Adrenal gland (tissue), 12 donors: ENCODE data around the gene CCIN. TPM values are rescaled to one million over a fixed set of nuclear protein-coding genes. Genes with fewer than 3 reads are reported as not detected.

Source experiments
- DNase-seq, 7 donors: peaks; one replicate each; pipeline ENCODE4 v3.0.0-alpha.2; 2019 to 2020
- H3K27ac ChIP-seq, 5 donors: fragments of 200-600 bp; sonication (generic) in 4 of 5; 1 replicate in 3 of 5; 2 replicates in 2 of 5; pipeline versions ENCODE4 v1.5.1 to v1.8.0; 2016 to 2020; ENCODE audit warnings: mild to moderate bottlenecking in 1 of 5
- H3K27me3 ChIP-seq: fragments of 200-600 bp; 2 replicates; pipeline ENCODE4 v1.8.0; 2021
- H3K36me3 ChIP-seq, 2 donors: fragments of 200-600 bp; replicated peaks in 1 of 2; 1 replicate in 1 of 2; 2 replicates in 1 of 2; pipeline versions ENCODE4 v1.5.1 to v1.8.0; 2018 to 2022
- H3K4me1 ChIP-seq, 2 donors: fragments of 200-600 bp; replicated peaks in 1 of 2; 1 replicate in 1 of 2; 2 replicates in 1 of 2; pipeline versions ENCODE4 v1.5.1 to v1.8.0; 2018 to 2021
- H3K4me3 ChIP-seq, 4 donors: fragments of 200-600 bp; sonication (generic) in 3 of 4; one replicate each; pipeline ENCODE4 v1.5.1; 2016 to 2018
- H3K9me3 ChIP-seq, 3 donors: fragments of 200-600 bp; sonication (generic) in 1 of 3; replicated peaks in 1 of 3; 1 replicate in 2 of 3; 2 replicates in 1 of 3; pipeline versions ENCODE4 v1.5.1 to v1.8.0; 2016 to 2021
- POLR2A ChIP-seq, 2 donors: fragments of 450-650 bp; IDR thresholded peaks; one replicate each; pipeline ENCODE4 v1.6.1; 2017; ENCODE audit warnings: antibody characterized with exemption in 2 of 2, mild to moderate bottlenecking in 2 of 2, moderate library complexity in 1 of 2
- WGBS, 4 donors: extraction: QIAGEN DNeasy Blood & Tissue Kit in 2 of 4; methylation state at CpG; one replicate each; pipeline versions ENCODE4 v1.1.5 to v1.1.7; 2013 to 2017; 5-methylcytosine and 5-hydroxymethylcytosine counted together
- intact Hi-C, 2 donors: fragments of 100-400 bp; cut with DNase I; formaldehyde crosslinking; loops; one replicate each; pipeline versions ENCODE4 v1.14.1 to v1.15.0; 2022 to 2023
- polyA plus RNA-seq, 3 donors: library from polyadenylated mRNA; stranded (reverse); fragments of 200-250 nt in 2 of 3; fragments of 350-450 nt in 1 of 3; fragmentation: Illumina TruSeq in 1 of 3; extraction: RNeasy Lipid Tissue Mini Kit (QIAGEN cat#74804) in 1 of 3; gene quantifications; one replicate each; pipeline ENCODE4 v1.2.3, GENCODE V29; 2013 to 2014
- total RNA-seq, 9 donors: library from RNA; depleted of rRNA in 4 of 9; stranded (reverse); fragments of >200 nt in 4 of 9; fragments of 120-200 nt in 1 of 9; fragmentation: NEBNext Ultra II Directional in 1 of 9; extraction: Animal tissue kit (Norgen Biotek cat#: 25700) in 1 of 9; gene quantifications; one replicate each; pipeline versions ENCODE4 v1.1.0 to v1.2.4, GENCODE V29; 2013 to 2023
- TF ChIP-seq, protein P1 (sequence below), 6 experiments: fragments of 450-650 bp in 4 of 6; fragments of 200-600 bp in 2 of 6; sonication (generic) in 1 of 6; IDR thresholded peaks; 1 replicate in 5 of 6; 2 replicates in 1 of 6; pipeline versions ENCODE4 v1.5.1 to v1.8.0; 2016 to 2021; ENCODE audit warnings: antibody characterized with exemption in 6 of 6, mild to moderate bottlenecking in 2 of 6, moderate library complexity in 1 of 6
- donor health status: healthy with polysubstance abuse.
- donor health status: Bipolar disorder and iron deficiency.
- donor health status: DM: yes; HTN: yes; CAD: no.
- donor health status: DM: no; HTN: no; CAD: no.
- donor health status: DM: no; HTN: no; CAD: no.
- donor health status: DM: yes; HTN: yes; CAD: no.

The CCIN gene
- total and polyA plus RNA-seq, 12 donors, result 0.20 to 1.9 (median 0.49) TPM

DNA sequence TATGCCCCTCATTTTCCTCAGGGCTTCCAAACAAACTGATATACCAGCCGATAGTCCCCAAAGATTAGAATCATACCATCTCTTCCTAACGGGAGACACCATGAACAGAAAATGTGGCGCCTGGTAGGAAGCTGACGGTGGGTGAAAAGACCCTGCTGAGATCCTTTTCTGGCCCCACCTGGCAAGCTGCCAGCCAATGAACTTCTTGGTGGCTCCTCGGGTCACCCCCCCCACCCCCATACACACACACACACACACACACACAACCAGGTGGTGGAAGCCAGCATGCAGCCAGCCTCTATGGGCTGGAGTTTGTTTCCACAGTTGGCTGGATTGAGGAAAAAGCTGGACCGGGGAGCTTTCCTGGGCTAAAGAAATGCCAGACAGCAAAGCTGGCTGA is 4.8 kb upstream of the CCIN start:
- H3K27me3 ChIP-seq, result no peaks in the 10 kb centered on the region
- no peaks in the 10 kb centered on the region for H3K9me3 ChIP-seq
- 72 to 85% (median 81%) methylated on average over 5 to 6 of the region's 6 CpGs for WGBS, 4 donors
- H3K4me3 ChIP-seq, result no peak overlapping the region
- no peaks in the 10 kb centered on the region for H3K36me3 ChIP-seq
- intact Hi-C loops, result loop anchor here in 1 of 2 donors (10.0 kb wide), 1 partner anchor 140 kb away; no protein-coding TSS in a partner anchor
- DNase-seq, result peak in 2 of 7 donors; percentile 22 to 61
- TF ChIP-seq, protein P1, sequence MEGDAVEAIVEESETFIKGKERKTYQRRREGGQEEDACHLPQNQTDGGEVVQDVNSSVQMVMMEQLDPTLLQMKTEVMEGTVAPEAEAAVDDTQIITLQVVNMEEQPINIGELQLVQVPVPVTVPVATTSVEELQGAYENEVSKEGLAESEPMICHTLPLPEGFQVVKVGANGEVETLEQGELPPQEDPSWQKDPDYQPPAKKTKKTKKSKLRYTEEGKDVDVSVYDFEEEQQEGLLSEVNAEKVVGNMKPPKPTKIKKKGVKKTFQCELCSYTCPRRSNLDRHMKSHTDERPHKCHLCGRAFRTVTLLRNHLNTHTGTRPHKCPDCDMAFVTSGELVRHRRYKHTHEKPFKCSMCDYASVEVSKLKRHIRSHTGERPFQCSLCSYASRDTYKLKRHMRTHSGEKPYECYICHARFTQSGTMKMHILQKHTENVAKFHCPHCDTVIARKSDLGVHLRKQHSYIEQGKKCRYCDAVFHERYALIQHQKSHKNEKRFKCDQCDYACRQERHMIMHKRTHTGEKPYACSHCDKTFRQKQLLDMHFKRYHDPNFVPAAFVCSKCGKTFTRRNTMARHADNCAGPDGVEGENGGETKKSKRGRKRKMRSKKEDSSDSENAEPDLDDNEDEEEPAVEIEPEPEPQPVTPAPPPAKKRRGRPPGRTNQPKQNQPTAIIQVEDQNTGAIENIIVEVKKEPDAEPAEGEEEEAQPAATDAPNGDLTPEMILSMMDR (IDR thresholded peaks at IDR 0.05), result no peak
- TF ChIP-seq POLR2A (IDR thresholded peaks at IDR 0.05), result no peak
- H3K27ac ChIP-seq, result peak overlapping the region in 3 of 5 donors; percentile 82 to 90 (median 88)
- peaks cover 11 to 22% of the 10 kb centered on the region in 2 donors for H3K4me1 ChIP-seq

DNA sequence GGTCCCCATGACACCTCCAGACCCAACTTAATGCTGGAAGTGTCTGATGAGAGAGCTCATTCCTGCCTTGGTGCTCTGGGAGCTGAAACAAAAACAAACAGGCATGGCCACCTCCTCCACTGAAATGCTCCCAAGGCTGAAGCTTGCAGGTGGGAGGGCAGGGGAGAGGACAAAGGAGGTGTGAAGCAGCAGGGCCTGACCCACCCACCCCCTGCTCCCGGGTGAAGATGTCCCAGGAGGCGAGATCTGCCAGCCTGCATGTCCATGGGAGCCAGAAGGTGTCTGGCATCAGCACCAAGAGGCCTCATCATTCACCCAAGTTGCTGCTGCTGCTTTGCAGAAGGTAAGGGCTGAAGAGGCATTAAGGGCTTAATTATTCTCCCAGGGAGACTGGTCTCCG is 4.2 kb upstream of the CCIN start:
- Histone ChIP-seq H3K36me3 (no peaks in the 10 kb centered on the region), H3K27ac (peak overlapping the region in 3 of 5 donors; percentile 82 to 90 (median 88)), H3K9me3 (no peaks in the 10 kb centered on the region), H3K27me3 (no peaks in the 10 kb centered on the region), H3K4me1 (peaks cover 11 to 22% of the 10 kb centered on the region in 2 donors), H3K4me3 (no peak overlapping the region)
- peak in 1 of 7 donors; percentile 11 for DNase-seq
- TF ChIP-seq, protein P1 (IDR thresholded peaks at IDR 0.05), result no peak
- no peak for TF ChIP-seq POLR2A (IDR thresholded peaks at IDR 0.05)
- 81 to 92% (median 86%) methylated on average over 1 to 3 of the region's 3 CpGs for WGBS, 4 donors
- intact Hi-C loops, result loop anchor here in 1 of 2 donors (10.0 kb wide), 1 partner anchor 140 kb away; no protein-coding TSS in a partner anchor

DNA sequence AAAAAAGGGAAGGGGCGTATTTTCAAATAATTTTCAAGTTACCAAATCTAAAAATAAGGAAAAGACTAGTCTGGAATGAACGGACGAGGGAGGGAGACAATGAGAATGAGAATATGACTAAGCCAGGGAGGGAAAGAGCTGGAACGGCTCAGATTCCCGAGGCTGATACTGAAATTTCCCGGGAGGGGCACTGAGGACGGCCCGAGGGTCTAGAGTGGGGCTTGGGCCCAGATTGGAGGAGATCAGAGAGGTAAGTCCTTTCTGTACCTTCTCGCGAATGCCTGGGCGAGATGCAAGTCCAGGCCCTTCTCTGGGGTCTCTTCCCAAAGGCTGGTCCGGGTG is 3.4 kb upstream of the CCIN start:
- Histone ChIP-seq H3K36me3 (no peaks in the 10 kb centered on the region), H3K27me3 (no peaks in the 10 kb centered on the region), H3K4me1 (peaks cover 11 to 22% of the 10 kb centered on the region in 2 donors), H3K27ac (peak overlapping the region in 2 of 5 donors; percentile 41 to 90), H3K9me3 (no peaks in the 10 kb centered on the region), H3K4me3 (peak overlapping the region in 1 of 4 donors; percentile 59)
- TF ChIP-seq POLR2A (IDR thresholded peaks at IDR 0.05), result no peak
- TF ChIP-seq, protein P1 (IDR thresholded peaks at IDR 0.05), result no peak
- intact Hi-C loops, result loop anchor here in 1 of 2 donors (2.0 to 10.0 kb wide), 2 partner anchors 63 to 141 kb away; no protein-coding TSS in a partner anchor
- no peak for DNase-seq
- WGBS, 4 donors, result 20 to 46% (median 35%) methylated on average over 11 to 12 of the region's 12 CpGs

DNA sequence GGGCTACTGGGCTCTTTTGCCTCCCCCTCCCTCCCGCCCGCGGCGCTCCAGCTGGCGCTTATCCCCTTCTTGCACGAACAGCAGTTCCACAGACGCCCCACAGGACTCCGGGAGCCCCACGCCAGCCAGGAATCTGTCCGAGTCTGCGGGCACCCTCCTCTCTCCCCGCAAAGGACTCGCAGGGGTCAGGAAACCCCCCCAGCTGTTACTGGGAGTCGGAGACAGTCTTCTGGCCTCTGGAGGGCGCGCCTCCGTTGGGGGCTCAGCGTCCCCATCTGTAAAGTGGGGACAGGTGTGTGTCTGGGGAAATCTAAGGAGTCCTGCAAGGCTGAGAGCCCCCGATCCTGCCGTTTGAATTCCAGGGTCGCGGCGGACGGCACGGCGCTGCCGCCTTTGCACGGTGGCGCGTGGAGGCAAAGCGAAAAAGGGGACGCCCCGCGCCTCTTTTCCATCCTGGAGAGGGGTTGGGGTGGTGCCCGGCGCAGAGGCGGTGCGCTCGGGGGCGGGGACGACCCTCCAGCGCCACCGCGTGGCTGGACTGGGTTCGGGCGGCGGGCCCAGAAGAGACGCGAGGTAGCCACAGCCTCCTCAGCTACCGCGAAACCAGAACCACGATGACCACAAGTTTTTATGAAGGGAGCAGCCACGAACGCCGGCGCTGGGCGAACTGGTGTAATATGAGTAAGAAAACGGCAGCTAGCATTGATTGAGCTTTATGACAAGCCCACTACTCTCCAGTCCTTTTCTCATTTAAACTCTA is 2.8 kb upstream of the CCIN start:
- WGBS, 4 donors, result 0 to 4% (median 2%) methylated on average over 7 to 58 of the region's 58 CpGs
- Histone ChIP-seq H3K27ac (peak overlapping the region in 2 of 5 donors; percentile 41 to 90), H3K4me3 (peak overlapping the region in 3 of 4 donors; percentile 1 to 59 (median 34)), H3K36me3 (no peaks in the 10 kb centered on the region), H3K4me1 (peaks cover 11 to 21% of the 10 kb centered on the region in 2 donors), H3K27me3 (no peaks in the 10 kb centered on the region), H3K9me3 (no peaks in the 10 kb centered on the region)
- intact Hi-C loops, result loop anchor here in 1 of 2 donors (2.0 to 10.0 kb wide), 2 partner anchors 64 to 142 kb away; no protein-coding TSS in a partner anchor
- peak; percentile 75 to 90 (median 85) for DNase-seq
- TF ChIP-seq POLR2A (IDR thresholded peaks at IDR 0.05), result no peak
- TF ChIP-seq, protein P1 (IDR thresholded peaks at IDR 0.05), result peak; percentile 88 to 97 (median 92)
